Heart right ventricle (tissue), 16 donors: ENCODE data around the gene ENOPH1. TPM values are rescaled to one million over a fixed set of nuclear protein-coding genes. Genes with fewer than 3 reads are reported as not detected.
"Not testable (repeated sequence)": the region's sequence is repeated elsewhere in the genome, so short reads cannot be mapped to it uniquely, and the experiment has no call there.

ENCODE experiments used
- ATAC-seq, 8 donors: fragments of 200-7000 bp; cut with Tn5 transposase; one replicate each; pipeline ENCODE4 v1.9.1; 2020; ENCODE audit warnings: mild to moderate bottlenecking in 8 of 8, moderate library complexity in 8 of 8, moderate number of reproducible peaks in 1 of 8
- DNase-seq, 2 donors: peaks; one replicate each; pipeline ENCODE4 v3.0.0-alpha.2; 2020
- H3K27ac ChIP-seq, 10 donors: fragments of 200-600 bp; sonication (generic) in 2 of 10; one replicate each; pipeline versions ENCODE4 v1.5.0 to v1.8.0; 2020 to 2022; ENCODE audit warnings: mild to moderate bottlenecking in 3 of 10
- H3K27me3 ChIP-seq, 7 donors: fragments of 200-600 bp; one replicate each; pipeline ENCODE4 v1.8.0; 2021 to 2022; ENCODE audit warnings: mild to moderate bottlenecking in 2 of 7
- H3K36me3 ChIP-seq, 9 donors: fragments of 200-600 bp; sonication (generic) in 1 of 9; one replicate each; pipeline versions ENCODE4 v1.5.0 to v1.8.0; 2020 to 2022; ENCODE audit warnings: mild to moderate bottlenecking in 2 of 9
- H3K4me1 ChIP-seq, 9 donors: fragments of 200-600 bp; sonication (generic) in 1 of 9; one replicate each; pipeline versions ENCODE4 v1.5.0 to v1.8.0; 2020 to 2022; ENCODE audit warnings: mild to moderate bottlenecking in 4 of 9
- H3K4me3 ChIP-seq, 10 donors: fragments of 200-600 bp; sonication (generic) in 2 of 10; one replicate each; pipeline versions ENCODE4 v1.5.0 to v1.8.0; 2020 to 2022; ENCODE audit warnings: mild to moderate bottlenecking in 7 of 10, moderate library complexity in 2 of 10
- H3K9me3 ChIP-seq, 11 donors: fragments of 200-600 bp in 10 of 11; sonication (generic) in 2 of 11; one replicate each; pipeline versions ENCODE4 v1.5.0 to v1.8.0; 2013 to 2022; ENCODE audit warnings: mild to moderate bottlenecking in 2 of 11, control low read depth in 1 of 11, moderate library complexity in 1 of 11
- CTCF ChIP-seq, 9 donors: fragments of 200-600 bp; sonication (generic) in 2 of 9; IDR thresholded peaks; one replicate each; pipeline versions ENCODE4 v1.5.0 to v1.8.0; 2021 to 2022; ENCODE audit warnings: antibody characterized with exemption in 9 of 9, mild to moderate bottlenecking in 5 of 9, moderate library complexity in 1 of 9
- WGBS, 2 donors: extraction: QIAGEN DNeasy Blood & Tissue Kit; methylation state at CpG; one replicate each; pipeline ENCODE4 v1.1.7; 2013; ENCODE audit warnings: inconsistent platforms in 1 of 2; 5-methylcytosine and 5-hydroxymethylcytosine counted together
- intact Hi-C, 10 donors: fragments of 100-400 bp; cut with DNase I; formaldehyde crosslinking; loops; one replicate each; pipeline versions ENCODE4 v1.11.1 to v1.14.2; 2022
- polyA plus RNA-seq, 2 donors: library from polyadenylated mRNA; stranded (reverse); fragments of 200-250 nt; gene quantifications; one replicate each; pipeline ENCODE4 v1.2.3, GENCODE V29; 2013
- total RNA-seq, 10 donors: library from RNA; stranded (reverse); fragmentation: NEBNext Ultra II Directional in 3 of 10; extraction: Animal tissue kit (Norgen Biotek cat#: 25700) in 3 of 10; gene quantifications; one replicate each; pipeline versions ENCODE4 v1.2.1 to v1.2.4, GENCODE V29; 2021 to 2023
- donor health status: Arrhythmogenic right ventricular cardiomyopathy.
- donor health status: ischemic (EF 13 %, LVEDD 7.1; RV severe dilation, severe dysfunction).
- donor health status: healthy with polysubstance abuse.
- donor health status: DM: no; HTN: yes; CAD: no.
- donor health status: DM: no; HTN: no; CAD: no.
- donor health status: ischemic (EF 25% LVEDD 6.9; RV normal size, moderate dysfunction).
- donor health status: ischemic (EF 25% LVEDD 5.7; RV mildly dilated, moderate dysfunction).
- donor health status: healthy.
- donor health status: DM: yes; HTN: yes; CAD: no.
- donor health status: Ischemic cardiomyopathy.
- donor health status: ischemic (EF 35%, LVEDD 5.7; RV mildly dilated, moderate dysfunction).
- donor health status: nonischemic (EF 11% LVEDD 7.7; RV severe dilation, severe dysfunction).
- donor health status: DM: yes; HTN: yes; CAD: no.
- donor health status: PGD.
- donor health status: ischemic (EF 29% LVEDD 5.4; RV normal size, mild dysfunction).
- donor health status: nonischemic (EF 23%, LVEDD 6.1; RV moderate dilation, normal function).

The ENOPH1 gene
- total and polyA plus RNA-seq, 12 donors, result 13.9 to 28.1 (median 16.3) TPM

DNA sequence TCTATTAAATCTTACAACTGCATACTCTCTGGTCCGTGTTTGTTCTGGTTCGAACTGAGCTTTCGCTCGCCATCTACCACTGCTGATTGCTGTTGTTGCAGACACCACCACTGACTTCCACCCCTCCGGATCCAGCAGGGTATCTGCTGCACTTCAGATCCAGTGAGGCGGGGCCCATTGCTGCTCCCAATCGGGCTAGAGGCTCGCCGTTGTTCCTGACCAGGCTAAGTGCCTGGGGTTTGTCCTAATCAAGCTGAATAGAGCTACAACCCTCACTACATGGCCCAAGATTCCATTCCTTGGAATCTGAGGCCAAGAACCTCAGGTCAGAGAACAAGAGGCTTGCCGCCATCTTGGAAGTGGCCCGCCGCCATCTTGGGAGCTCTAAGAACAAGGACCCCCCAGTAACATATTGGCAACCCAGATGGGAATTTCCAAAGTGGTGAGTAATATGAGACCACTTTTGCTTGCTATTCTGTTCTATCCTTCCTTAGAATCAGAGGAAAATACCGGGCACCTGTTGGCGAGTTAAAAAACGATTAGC lies 43.3 kb downstream of the ENOPH1 start:
- Histone ChIP-seq H3K4me1 (no peaks in the 10 kb centered on the region), H3K4me3 (no peak overlapping the region), H3K9me3 (no peaks in the 10 kb centered on the region), H3K27ac (no peak overlapping the region), H3K27me3 (no peaks in the 10 kb centered on the region), H3K36me3 (no peaks in the 10 kb centered on the region)
- no peak for DNase-seq
- 95 to 98% methylated on average over 15 of the region's 15 CpGs for WGBS, 2 donors
- TF ChIP-seq CTCF (IDR thresholded peaks at IDR 0.05), result no peak
- ATAC-seq, result no peak
- intact Hi-C loops, result no loop called here

DNA sequence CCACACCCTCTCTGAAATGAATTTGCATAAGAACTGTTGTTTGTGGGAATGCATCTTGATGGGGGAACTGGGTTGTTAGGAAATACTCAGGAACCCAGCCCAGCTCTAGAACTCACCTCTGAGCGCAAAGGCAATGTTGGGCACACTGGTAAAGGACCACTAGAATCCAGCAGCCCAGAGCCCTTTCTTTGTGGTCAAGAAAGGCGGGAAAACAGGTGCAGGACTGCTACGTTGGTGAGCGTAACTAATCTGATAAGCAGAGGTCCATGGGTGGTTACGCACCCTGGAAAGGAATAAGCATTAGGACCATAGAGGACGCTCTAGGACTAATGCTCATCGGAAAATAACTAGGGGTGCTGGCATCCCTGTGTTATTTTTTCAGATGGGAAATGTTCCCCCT lies 45.5 kb downstream of the ENOPH1 start:
- ATAC-seq, intact Hi-C loops, H3K36me3 ChIP-seq, DNase-seq, H3K9me3 ChIP-seq, H3K27ac ChIP-seq, H3K4me1 ChIP-seq, H3K27me3 ChIP-seq, H3K4me3 ChIP-seq: not testable (repeated sequence)
- WGBS, 2 donors, result 91 to 93% methylated on average over 7 of the region's 7 CpGs

- H3K27ac ChIP-seq, ATAC-seq, H3K27me3 ChIP-seq, H3K9me3 ChIP-seq, H3K4me1 ChIP-seq, DNase-seq, H3K4me3 ChIP-seq, intact Hi-C loops, H3K36me3 ChIP-seq: not testable (repeated sequence)
- WGBS, 2 donors, result 92 to 93% methylated on average over 8 to 9 of the region's 9 CpGs
Observed at GRCh38 chr4:82477469-82477868, 47.1 kb downstream of the ENOPH1 start.

- intact Hi-C loops, result no loop called here
- H3K27ac ChIP-seq, result no peak overlapping the region
Observed at GRCh38 chr4:82479562-82479961, 49.2 kb downstream of the ENOPH1 start.

GRCh38 chr4:82480771-82481505 lies 50.5 kb downstream of the ENOPH1 start:
- Histone ChIP-seq H3K4me3 (no peak overlapping the region), H3K4me1 (peaks cover 0 to 7% (median 0%) of the 10 kb centered on the region in 9 donors), H3K27me3 (no peaks in the 10 kb centered on the region), H3K36me3 (no peaks in the 10 kb centered on the region), H3K27ac (no peak overlapping the region), H3K9me3 (no peaks in the 10 kb centered on the region)
- DNase-seq (no peak), ATAC-seq (no peak)
- intact Hi-C loops, result no loop called here
- WGBS, 2 donors, result 94 to 96% methylated on average over 10 of the region's 10 CpGs
- no peak for TF ChIP-seq CTCF (IDR thresholded peaks at IDR 0.05)

More at GRCh38 chr4:82479562-82479961, 49.2 kb downstream of the ENOPH1 start:
- Histone ChIP-seq H3K4me3 (no peak overlapping the region), H3K9me3 (no peaks in the 10 kb centered on the region), H3K36me3 (no peaks in the 10 kb centered on the region), H3K27me3 (no peaks in the 10 kb centered on the region), H3K4me1 (no peaks in the 10 kb centered on the region)
- no peak for ATAC-seq
- DNase-seq, result no peak
- TF ChIP-seq CTCF (IDR thresholded peaks at IDR 0.05), result no peak
- 95 to 96% methylated on average over 14 of the region's 14 CpGs for WGBS, 2 donors
